ENCODE measurements around the gene HBZ.

HBZ gene

GRCh38 chr16:152141-153128 is at the start of gene HBZ:
Gene HBZ (plus strand): TSS chr16:152644. CDS start chr16:152910, 266 bp downstream.
- Histone ChIP-seq H3K9ac (ENCODE audit: insufficient read length, low read depth) (no peak within 1 kb of the TSS), H3K4me3 (ENCODE audit: insufficient read length, low read depth) (no peak within 1 kb of the TSS), H3K9me3 (ENCODE audit: insufficient read depth, low read length) (no peaks in the 10 kb centered on the region), H3K36me3 (ENCODE audit: insufficient read depth, insufficient read length, low read length) (no peaks in the 10 kb centered on the region), H3K4me1 (ENCODE audit: insufficient read depth, insufficient read length) (peaks cover 11% of the 10 kb centered on the region), H3K27me3 (ENCODE audit: insufficient read depth, insufficient read length) (peaks cover 33% of the 10 kb centered on the region)
- TF ChIP-seq ZNF274 (IDR thresholded peaks at IDR 0.05; ENCODE audit: low read depth, low read length) = no peak
- TF ChIP-seq SUZ12 (IDR thresholded peaks at IDR 0.05; ENCODE audit: extremely low read depth, insufficient read depth, insufficient read length) = no peak
- no peak for TF ChIP-seq YY1 (IDR thresholded peaks at IDR 0.05; ENCODE audit: insufficient read depth, insufficient read length)
- no peak for DNase-seq (ENCODE audit: low read depth, low spot score)

GRCh38 chr16:104355-104754 is 48.1 kb upstream of the HBZ start:
- DNase-seq (ENCODE audit: low read depth, low spot score) = no peak
- Histone ChIP-seq H3K36me3 (ENCODE audit: insufficient read depth, insufficient read length, low read length) (peaks cover 58% of the 10 kb centered on the region), H3K27me3 (ENCODE audit: insufficient read depth, insufficient read length) (no peaks in the 10 kb centered on the region), H3K4me3 (ENCODE audit: insufficient read length, low read depth) (no peak overlapping the region), H3K4me1 (ENCODE audit: insufficient read depth, insufficient read length) (peaks cover 13% of the 10 kb centered on the region), H3K9me3 (ENCODE audit: insufficient read depth, low read length) (no peaks in the 10 kb centered on the region), H3K9ac (ENCODE audit: insufficient read length, low read depth) (no peak overlapping the region)
- TF ChIP-seq ZNF274 (IDR thresholded peaks at IDR 0.05; ENCODE audit: low read depth, low read length) (no peak), YY1 (IDR thresholded peaks at IDR 0.05; ENCODE audit: insufficient read depth, insufficient read length) (no peak), SUZ12 (IDR thresholded peaks at IDR 0.05; ENCODE audit: extremely low read depth, insufficient read depth, insufficient read length) (no peak)

- DNase-seq (ENCODE audit: low read depth, low spot score) = no peak
- H3K36me3 ChIP-seq (ENCODE audit: insufficient read depth, insufficient read length, low read length) = peaks cover 63% of the 10 kb centered on the region
- H3K4me1 ChIP-seq (ENCODE audit: insufficient read depth, insufficient read length) = peaks cover 13% of the 10 kb centered on the region
- H3K4me3 ChIP-seq (ENCODE audit: insufficient read length, low read depth) = no peak overlapping the region
- no peaks in the 10 kb centered on the region for H3K9me3 ChIP-seq (ENCODE audit: insufficient read depth, low read length)
- no peak overlapping the region for H3K9ac ChIP-seq (ENCODE audit: insufficient read length, low read depth)
- TF ChIP-seq YY1 (IDR thresholded peaks at IDR 0.05; ENCODE audit: insufficient read depth, insufficient read length) (no peak), SUZ12 (IDR thresholded peaks at IDR 0.05; ENCODE audit: extremely low read depth, insufficient read depth, insufficient read length) (no peak), ZNF274 (IDR thresholded peaks at IDR 0.05; ENCODE audit: low read depth, low read length) (no peak)
- no peaks in the 10 kb centered on the region for H3K27me3 ChIP-seq (ENCODE audit: insufficient read depth, insufficient read length)
Measured at GRCh38 chr16:104928-105327, 47.5 kb upstream of the HBZ start.

GRCh38 chr16:105521-105920 is 46.9 kb upstream of the HBZ start:
- TF ChIP-seq YY1 (IDR thresholded peaks at IDR 0.05; ENCODE audit: insufficient read depth, insufficient read length) (no peak), ZNF274 (IDR thresholded peaks at IDR 0.05; ENCODE audit: low read depth, low read length) (no peak), SUZ12 (IDR thresholded peaks at IDR 0.05; ENCODE audit: extremely low read depth, insufficient read depth, insufficient read length) (no peak)
- H3K4me3 ChIP-seq (ENCODE audit: insufficient read length, low read depth) = no peak overlapping the region
- H3K27me3 ChIP-seq (ENCODE audit: insufficient read depth, insufficient read length) = no peaks in the 10 kb centered on the region
- no peak for DNase-seq (ENCODE audit: low read depth, low spot score)
- H3K9ac ChIP-seq (ENCODE audit: insufficient read length, low read depth) = no peak overlapping the region
- no peaks in the 10 kb centered on the region for H3K9me3 ChIP-seq (ENCODE audit: insufficient read depth, low read length)
- peaks cover 11% of the 10 kb centered on the region for H3K4me1 ChIP-seq (ENCODE audit: insufficient read depth, insufficient read length)
- H3K36me3 ChIP-seq (ENCODE audit: insufficient read depth, insufficient read length, low read length) = peaks cover 69% of the 10 kb centered on the region

GRCh38 chr16:106623-107324 is 45.7 kb upstream of the HBZ start:
- peak; percentile 74 for DNase-seq (ENCODE audit: low read depth, low spot score)
- TF ChIP-seq SUZ12 (IDR thresholded peaks at IDR 0.05; ENCODE audit: extremely low read depth, insufficient read depth, insufficient read length) = no peak
- no peak for TF ChIP-seq ZNF274 (IDR thresholded peaks at IDR 0.05; ENCODE audit: low read depth, low read length)
- TF ChIP-seq YY1 (IDR thresholded peaks at IDR 0.05; ENCODE audit: insufficient read depth, insufficient read length) = no peak
- H3K4me1 ChIP-seq (ENCODE audit: insufficient read depth, insufficient read length) = peaks cover 11% of the 10 kb centered on the region
- no peaks in the 10 kb centered on the region for H3K27me3 ChIP-seq (ENCODE audit: insufficient read depth, insufficient read length)
- H3K36me3 ChIP-seq (ENCODE audit: insufficient read depth, insufficient read length, low read length) = peaks cover 67% of the 10 kb centered on the region
- H3K9ac ChIP-seq (ENCODE audit: insufficient read length, low read depth) = peak overlapping the region; percentile 11
- no peaks in the 10 kb centered on the region for H3K9me3 ChIP-seq (ENCODE audit: insufficient read depth, low read length)
- no peak overlapping the region for H3K4me3 ChIP-seq (ENCODE audit: insufficient read length, low read depth)

GRCh38 chr16:112153-112840 is 40.1 kb upstream of the HBZ start:
- DNase-seq (ENCODE audit: low read depth, low spot score) = no peak
- no peak overlapping the region for H3K4me3 ChIP-seq (ENCODE audit: insufficient read length, low read depth)
- H3K9me3 ChIP-seq (ENCODE audit: insufficient read depth, low read length) = no peaks in the 10 kb centered on the region
- peaks cover 52% of the 10 kb centered on the region for H3K36me3 ChIP-seq (ENCODE audit: insufficient read depth, insufficient read length, low read length)
- H3K27me3 ChIP-seq (ENCODE audit: insufficient read depth, insufficient read length) = no peaks in the 10 kb centered on the region
- no peak overlapping the region for H3K9ac ChIP-seq (ENCODE audit: insufficient read length, low read depth)
- H3K4me1 ChIP-seq (ENCODE audit: insufficient read depth, insufficient read length) = peaks cover 8% of the 10 kb centered on the region
- no peak for TF ChIP-seq SUZ12 (IDR thresholded peaks at IDR 0.05; ENCODE audit: extremely low read depth, insufficient read depth, insufficient read length)
- no peak for TF ChIP-seq YY1 (IDR thresholded peaks at IDR 0.05; ENCODE audit: insufficient read depth, insufficient read length)
- TF ChIP-seq ZNF274 (IDR thresholded peaks at IDR 0.05; ENCODE audit: low read depth, low read length) = no peak

Measured in NT2/D1 (cell line).